Aorta (tissue), 5 donors: ENCODE measurements around the gene PPP2R5B. TPM values are rescaled to one million over a fixed set of nuclear protein-coding genes. Genes with fewer than 3 reads are reported as not detected.

Source experiments
- ATAC-seq: fragments of 200-7000 bp; cut with Tn5 transposase; one replicate; pipeline ENCODE4 v1.9.1; 2022; ENCODE audit warnings: moderate library complexity; ENCODE audit not compliant: low FRiP score
- DNase-seq, 2 donors: peaks; one replicate each; pipeline ENCODE4 v3.0.0-alpha.2; 2020
- H3K27ac ChIP-seq, 2 donors: one replicate each; pipeline ENCODE4 v1.5.1; 2013; ENCODE audit warnings: low read length in 2 of 2, mild to moderate bottlenecking in 2 of 2, moderate library complexity in 2 of 2, control low read depth in 1 of 2, inconsistent platforms in 1 of 2, low read depth in 1 of 2
- H3K27me3 ChIP-seq, 2 donors: one replicate each; pipeline ENCODE4 v1.6.1; 2013; ENCODE audit warnings: control low read depth in 1 of 2, low read length in 1 of 2, mild to moderate bottlenecking in 1 of 2, moderate library complexity in 1 of 2; ENCODE audit not compliant: insufficient read depth in 2 of 2, control insufficient read depth in 1 of 2
- H3K36me3 ChIP-seq, 2 donors: one replicate each; pipeline ENCODE4 v1.6.1; 2013; ENCODE audit warnings: control low read depth in 1 of 2, low read length in 1 of 2, mild to moderate bottlenecking in 1 of 2; ENCODE audit not compliant: insufficient read depth in 2 of 2, control insufficient read depth in 1 of 2
- H3K4me1 ChIP-seq, 2 donors: one replicate each; pipeline ENCODE4 v1.6.1; 2013; ENCODE audit warnings: low read length in 2 of 2, control low read depth in 1 of 2, mild to moderate bottlenecking in 1 of 2, moderate library complexity in 1 of 2; ENCODE audit not compliant: insufficient read depth in 2 of 2, control insufficient read depth in 1 of 2
- H3K4me3 ChIP-seq, 2 donors: one replicate each; pipeline ENCODE4 v1.5.1; 2013; ENCODE audit warnings: low read length in 2 of 2, control low read depth in 1 of 2, mild to moderate bottlenecking in 1 of 2
- H3K9me3 ChIP-seq: one replicate; pipeline ENCODE4 v1.6.1; 2013; ENCODE audit warnings: mild to moderate bottlenecking, low read length; ENCODE audit not compliant: control insufficient read depth
- WGBS, 2 donors: extraction: QIAGEN DNeasy Blood & Tissue Kit; methylation state at CpG; one replicate each; pipeline ENCODE4 v1.1.7; 2013; 5-methylcytosine and 5-hydroxymethylcytosine counted together
- intact Hi-C, 2 donors: fragments of 100-400 bp; cut with DNase I; formaldehyde crosslinking; loops; one replicate each; pipeline versions ENCODE4 v1.14.2 to v1.15.0; 2022
- polyA plus RNA-seq, 2 donors: library from polyadenylated mRNA; stranded (reverse); fragments of 200-250 nt; gene quantifications; one replicate each; pipeline ENCODE4 v1.2.3, GENCODE V29; 2013
- total RNA-seq, 2 donors: library from RNA; stranded (reverse); fragmentation: NEBNext Ultra II Directional; extraction: Animal tissue kit (Norgen Biotek cat#: 25700); gene quantifications; one replicate each; pipeline ENCODE4 v1.2.1, GENCODE V29; 2021
- donor health status: healthy with polysubstance abuse.
- donor health status: Bipolar disorder and iron deficiency.
- donor health status: DM: no; HTN: no; CAD: no.
- donor health status: DM: no; HTN: no; CAD: no.
- donor health status: DM: yes; HTN: yes; CAD: no.

PPP2R5B gene
- total and polyA plus RNA-seq, 4 donors = 9.5 to 36.8 (median 30.7) TPM

GRCh38 chr11:64893194-64894069 is 31.1 kb upstream of the PPP2R5B start:
- H3K9me3 ChIP-seq = no peaks in the 10 kb centered on the region
- no peaks in the 10 kb centered on the region for H3K27me3 ChIP-seq
- no peak for DNase-seq
- WGBS, 2 donors = 75 to 87% methylated on average over 25 of the region's 25 CpGs
- H3K27ac ChIP-seq = no peak overlapping the region
- H3K4me1 ChIP-seq = no peaks in the 10 kb centered on the region
- ATAC-seq = no peak
- intact Hi-C loops = loop anchor here (1.0 to 2.0 kb wide), 2 partner anchors 46 to 47 kb away; no protein-coding TSS in a partner anchor
- H3K4me3 ChIP-seq = no peak overlapping the region
- H3K36me3 ChIP-seq = no peaks in the 10 kb centered on the region

GRCh38 chr11:64894070-64894811 is 30.2 kb upstream of the PPP2R5B start:
- ATAC-seq = peak; percentile 81
- no peak overlapping the region for H3K27ac ChIP-seq
- H3K36me3 ChIP-seq = no peaks in the 10 kb centered on the region
- WGBS, 2 donors = 26 to 31% methylated on average over 13 to 14 of the region's 14 CpGs
- intact Hi-C loops = loop anchor here (1.0 to 2.0 kb wide), 2 partner anchors 47 kb away; no protein-coding TSS in a partner anchor
- no peaks in the 10 kb centered on the region for H3K27me3 ChIP-seq
- peak; percentile 91 to 98 for DNase-seq
- H3K9me3 ChIP-seq = no peaks in the 10 kb centered on the region
- no peak overlapping the region for H3K4me3 ChIP-seq
- H3K4me1 ChIP-seq = no peaks in the 10 kb centered on the region

DNA sequence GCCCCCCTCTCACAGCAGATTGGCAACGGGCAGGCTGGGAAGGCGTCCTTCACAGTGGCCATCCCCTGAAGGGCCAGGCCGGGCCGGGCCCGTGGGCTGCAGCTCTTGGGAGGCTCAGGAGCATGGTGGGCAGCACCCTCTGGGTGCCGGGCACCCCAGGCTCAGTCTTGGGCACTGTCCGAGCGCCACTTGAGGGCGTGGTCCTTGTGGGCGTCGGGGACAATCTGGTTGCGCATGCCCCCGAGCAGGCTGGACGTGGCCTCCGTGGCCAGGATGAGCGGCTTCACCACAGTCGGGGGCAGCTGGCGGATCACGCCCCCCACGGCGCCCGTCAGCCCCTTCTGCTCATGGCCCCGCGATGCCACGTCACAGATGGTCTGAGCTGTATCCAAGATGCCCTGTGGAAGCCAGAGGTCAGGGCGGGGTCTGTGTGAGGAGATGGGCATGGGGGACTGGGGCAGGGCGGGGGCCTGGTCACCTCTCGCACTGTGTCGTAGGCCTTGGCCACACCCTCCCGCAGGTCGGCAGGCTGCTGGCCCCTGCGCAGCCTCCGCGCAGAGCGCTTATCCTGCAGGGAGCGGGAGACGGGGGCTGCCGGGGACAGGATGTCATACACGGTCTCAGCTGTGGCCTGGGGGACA is 29.6 kb upstream of the PPP2R5B start:
- intact Hi-C loops = loop anchor here (1.0 to 2.0 kb wide), 2 partner anchors 48 kb away; no protein-coding TSS in a partner anchor
- Histone ChIP-seq H3K4me1 (no peaks in the 10 kb centered on the region), H3K36me3 (no peaks in the 10 kb centered on the region), H3K4me3 (no peak overlapping the region), H3K27ac (no peak overlapping the region), H3K27me3 (no peaks in the 10 kb centered on the region), H3K9me3 (no peaks in the 10 kb centered on the region)
- WGBS, 2 donors = 84 to 85% methylated on average over 38 to 39 of the region's 39 CpGs
- ATAC-seq (no peak), DNase-seq (no peak)

- 85 to 86% methylated on average over 14 of the region's 14 CpGs for WGBS, 2 donors
- no peaks in the 10 kb centered on the region for H3K4me1 ChIP-seq
- DNase-seq = no peak
- intact Hi-C loops = no loop called here
- no peak for ATAC-seq
- peaks cover 0 to 2% of the 10 kb centered on the region in 2 donors for H3K36me3 ChIP-seq
- no peak overlapping the region for H3K27ac ChIP-seq
- H3K27me3 ChIP-seq = no peaks in the 10 kb centered on the region
- H3K9me3 ChIP-seq = no peaks in the 10 kb centered on the region
- no peak overlapping the region for H3K4me3 ChIP-seq
These were observed 28.0 kb upstream of the PPP2R5B start for GRCh38 chr11:64896448-64897022.

GRCh38 chr11:64897381-64898075 is 27.0 kb upstream of the PPP2R5B start:
- no peak for ATAC-seq
- peak in 1 of 2 donors; percentile 73 for DNase-seq
- Histone ChIP-seq H3K4me3 (no peak overlapping the region), H3K36me3 (peaks cover 0 to 2% of the 10 kb centered on the region in 2 donors), H3K27me3 (no peaks in the 10 kb centered on the region), H3K9me3 (no peaks in the 10 kb centered on the region), H3K27ac (no peak overlapping the region), H3K4me1 (no peaks in the 10 kb centered on the region)
- WGBS, 2 donors = 90 to 95% methylated on average over 19 of the region's 19 CpGs
- intact Hi-C loops = no loop called here

- DNase-seq (no peak), ATAC-seq (no peak)
- no peak overlapping the region for H3K4me3 ChIP-seq
- no peak overlapping the region for H3K27ac ChIP-seq
- H3K36me3 ChIP-seq = peaks cover 0 to 2% of the 10 kb centered on the region in 2 donors
- H3K4me1 ChIP-seq = no peaks in the 10 kb centered on the region
- H3K9me3 ChIP-seq = no peaks in the 10 kb centered on the region
- WGBS, 2 donors = 90% methylated on average over 9 of the region's 9 CpGs
- no peaks in the 10 kb centered on the region for H3K27me3 ChIP-seq
- intact Hi-C loops = no loop called here
These were observed 26.4 kb upstream of the PPP2R5B start for GRCh38 chr11:64898076-64898445.

GRCh38 chr11:64898541-64898940 is 25.9 kb upstream of the PPP2R5B start:
- intact Hi-C loops = no loop called here
- Histone ChIP-seq H3K27ac (no peak overlapping the region), H3K4me1 (no peaks in the 10 kb centered on the region), H3K36me3 (peaks cover 0 to 4% of the 10 kb centered on the region in 2 donors), H3K27me3 (no peaks in the 10 kb centered on the region), H3K4me3 (no peak overlapping the region), H3K9me3 (no peaks in the 10 kb centered on the region)
- DNase-seq (peak in 1 of 2 donors; percentile 74), ATAC-seq (no peak)
- 93 to 94% methylated on average over 19 of the region's 19 CpGs for WGBS, 2 donors

DNA sequence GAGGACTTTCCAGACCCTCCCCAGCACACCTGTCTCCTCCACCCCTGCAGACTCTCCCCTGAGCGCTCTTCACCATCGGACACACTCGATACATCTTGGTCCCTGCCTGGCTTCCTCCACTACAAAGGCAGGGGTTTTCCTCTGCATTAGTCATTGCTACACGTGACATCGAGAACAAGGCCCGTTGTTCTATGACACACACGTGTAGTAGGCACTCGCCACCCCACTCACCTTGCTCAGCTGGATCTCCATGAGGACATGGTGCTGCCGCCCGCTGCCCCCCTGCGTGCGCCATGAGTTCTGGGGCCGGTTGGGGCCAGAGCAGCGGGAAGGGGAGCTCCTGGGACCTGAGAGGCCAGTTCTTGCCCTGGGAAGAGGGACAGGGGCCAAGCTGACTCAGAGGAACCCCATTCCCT is 24.2 kb upstream of the PPP2R5B start:
- no peak for ATAC-seq
- no peak for DNase-seq
- 86 to 87% methylated on average over 14 of the region's 14 CpGs for WGBS, 2 donors

More for the DNA sequence above, 24.2 kb upstream of the PPP2R5B start:
- H3K4me3 ChIP-seq = no peak overlapping the region
- H3K9me3 ChIP-seq = no peaks in the 10 kb centered on the region
- H3K27ac ChIP-seq = no peak overlapping the region
- peaks cover 0 to 4% of the 10 kb centered on the region in 2 donors for H3K36me3 ChIP-seq
- intact Hi-C loops = no loop called here
- H3K27me3 ChIP-seq = no peaks in the 10 kb centered on the region
- H3K4me1 ChIP-seq = no peaks in the 10 kb centered on the region
